NK-92 (cell line): ENCODE measurements around the gene CARHSP1.
"Not testable (repeated sequence)": the region's sequence is repeated elsewhere in the genome, so short reads cannot be mapped to it uniquely, and the experiment has no call there.

Source experiments
- DNase-seq: peaks from one replicate; lab custom pipeline; 2025; ENCODE audit not compliant: unreplicated experiment; lab: John Stamatoyannopoulos, UW

CARHSP1 gene

DNA sequence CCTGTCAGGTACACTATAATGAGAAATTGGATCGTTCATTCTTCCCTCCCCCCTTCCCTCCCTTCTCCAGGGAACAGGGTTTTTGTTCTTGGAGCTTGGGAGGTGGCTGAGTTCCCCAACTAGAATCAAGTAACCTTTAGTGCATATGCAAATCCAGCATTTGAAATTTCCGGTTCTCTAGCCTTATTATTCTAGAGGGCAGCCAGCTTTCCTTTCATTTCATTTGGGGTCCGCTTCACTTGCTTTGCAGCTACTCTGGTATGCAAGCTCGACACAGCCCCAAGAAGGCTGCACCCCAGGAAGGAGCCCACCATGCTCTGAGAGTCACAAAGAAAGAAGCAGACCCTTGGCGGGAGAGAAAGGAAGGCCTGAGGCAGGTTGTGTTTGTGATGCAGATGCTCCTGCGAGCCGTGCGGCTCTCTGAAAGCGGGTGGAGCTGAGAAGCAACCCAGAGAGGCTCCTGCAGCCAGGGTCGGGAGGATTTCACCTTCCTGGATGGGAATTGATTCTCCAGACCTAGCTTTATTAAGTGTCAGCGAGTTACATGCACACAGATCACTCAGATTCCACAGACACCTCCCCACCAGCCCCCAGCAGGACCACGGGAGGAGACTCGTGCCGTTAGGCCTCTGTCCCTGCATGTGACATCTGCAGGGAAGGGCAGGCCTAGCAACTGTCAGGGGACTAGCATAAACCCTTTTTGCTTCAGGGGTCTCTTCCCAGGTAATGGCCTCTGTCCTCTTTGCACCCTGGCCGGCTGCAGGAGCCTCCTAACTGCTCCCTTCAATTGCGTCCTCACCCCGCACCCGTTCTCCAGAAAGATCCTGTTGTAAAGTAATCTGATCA, 36.7 kb downstream of the CARHSP1 start:
- DNase-seq = no peak

DNA sequence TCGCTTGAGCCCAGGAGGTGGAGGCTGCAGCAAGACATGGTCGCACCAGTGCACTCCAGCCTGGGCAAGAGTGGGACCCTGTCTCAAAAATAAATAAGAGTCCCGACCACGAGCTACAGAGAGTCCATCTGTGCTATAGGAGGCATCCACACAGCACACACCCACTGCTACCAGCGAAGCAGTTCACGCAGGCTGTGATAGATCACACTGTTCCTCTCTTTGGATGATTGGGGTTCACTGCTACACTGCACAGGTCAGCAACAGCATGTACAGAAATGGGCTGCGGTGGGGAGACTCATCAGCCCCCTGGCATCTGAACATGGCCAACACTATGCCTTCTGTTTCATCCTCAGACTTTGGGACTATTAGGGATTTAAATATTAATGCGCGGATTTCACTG, 37.4 kb downstream of the CARHSP1 start:
- no peak for DNase-seq

DNA sequence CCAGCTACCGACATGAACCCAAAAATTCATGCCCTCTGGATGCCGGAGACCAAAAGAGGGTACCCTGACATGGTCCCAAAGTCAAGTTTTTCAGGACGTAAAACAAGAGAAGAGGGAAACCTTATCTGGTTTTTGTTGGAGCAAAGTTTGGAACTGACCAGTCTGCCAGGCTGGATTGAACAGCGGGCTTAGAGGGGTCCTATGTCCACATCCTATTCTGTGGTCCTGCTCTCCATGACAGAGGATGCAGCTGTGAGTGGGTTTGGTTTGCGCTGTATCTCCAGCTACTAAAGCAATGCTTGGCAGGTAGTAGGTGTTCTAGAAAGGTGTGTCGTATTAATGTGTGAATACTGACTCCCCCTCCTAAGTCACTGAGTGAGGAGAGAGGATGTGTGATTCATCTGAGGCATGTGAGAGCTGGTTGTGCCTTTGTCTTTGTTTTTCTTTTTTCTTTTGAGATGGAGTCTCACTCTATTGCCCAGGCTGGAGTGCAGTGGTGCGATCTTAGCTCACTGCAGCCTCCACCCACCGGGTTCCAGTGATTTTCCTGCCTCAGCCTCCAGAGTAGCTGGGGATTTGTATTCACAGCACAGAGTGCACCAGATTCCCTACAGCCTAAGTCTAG, 40.2 kb downstream of the CARHSP1 start:
- no peak for DNase-seq

DNA sequence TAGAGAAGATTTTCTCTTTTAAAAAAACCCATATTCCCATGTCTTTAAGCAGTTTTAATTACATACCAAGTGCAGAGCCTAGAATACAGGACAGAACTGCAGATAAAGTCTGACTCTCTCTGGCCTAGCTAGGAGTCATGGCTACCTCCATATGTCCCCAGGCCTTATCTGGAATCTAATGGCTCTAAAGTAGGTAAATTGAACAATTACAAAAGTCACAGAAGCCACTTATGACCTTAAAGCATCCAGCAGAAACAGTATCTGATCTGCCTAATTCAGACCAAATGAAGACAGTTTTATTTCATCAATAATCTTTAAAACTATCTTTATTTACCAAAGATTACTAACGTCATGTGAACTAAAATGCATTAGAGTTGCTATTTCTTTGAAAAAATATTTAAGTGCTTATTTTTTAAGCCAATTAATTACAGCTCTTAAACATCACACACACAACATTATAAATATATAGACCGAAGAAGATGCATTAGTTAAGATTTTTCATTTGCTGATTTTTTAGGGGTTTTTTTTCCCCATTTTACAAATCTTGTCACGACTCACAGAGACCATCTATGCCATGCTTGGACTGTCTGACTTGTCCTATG, 42.4 kb downstream of the CARHSP1 start:
- DNase-seq = no peak

DNA sequence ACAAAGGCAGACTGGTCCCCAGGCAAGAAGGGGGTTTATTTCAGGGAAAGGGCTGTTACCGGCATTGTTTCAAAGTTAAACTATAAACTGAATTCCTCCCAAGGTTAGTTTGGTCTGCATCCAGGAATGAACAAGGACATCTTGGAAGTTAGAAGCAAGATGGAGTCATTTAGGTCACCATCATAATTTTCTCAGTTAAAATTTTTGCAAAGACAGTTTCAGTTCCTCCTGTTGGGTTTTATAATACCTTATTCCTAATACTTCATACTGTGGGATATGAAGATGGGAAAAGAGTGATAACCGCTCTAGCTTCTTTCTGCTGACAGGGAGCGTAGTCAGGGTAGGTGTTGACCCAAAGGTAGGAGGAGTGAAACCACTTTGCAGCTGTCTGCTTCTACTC, 46.4 kb downstream of the CARHSP1 start:
- DNase-seq = no peak

DNA sequence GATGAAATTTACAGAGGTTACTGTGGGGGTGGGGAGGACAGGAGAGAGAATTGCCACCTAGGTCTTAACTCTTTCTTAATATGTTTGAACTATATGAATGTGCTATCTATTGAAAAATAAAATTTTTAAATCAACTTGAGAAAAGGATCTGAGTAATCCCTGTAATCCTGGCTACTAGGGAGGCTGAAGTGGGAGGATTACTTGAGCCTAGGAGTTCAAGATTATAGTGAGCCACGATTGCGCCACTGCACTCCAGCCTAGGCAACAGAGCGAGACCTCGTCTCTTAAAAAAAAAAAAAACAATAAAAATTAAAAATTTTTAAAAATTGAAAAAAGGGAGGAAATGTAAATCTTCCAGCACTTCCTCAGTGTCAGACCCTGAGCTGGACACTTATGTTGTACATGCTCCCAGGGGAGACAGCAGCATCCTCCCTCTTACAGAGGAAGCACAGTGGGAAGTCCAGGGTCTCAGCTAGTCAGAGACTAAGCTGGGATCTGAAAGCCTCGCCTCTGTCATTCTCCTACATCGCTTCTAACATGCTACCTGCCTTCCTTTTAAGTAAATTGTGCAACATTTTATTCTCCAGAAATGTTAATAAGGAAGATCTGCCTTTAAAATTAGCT, 49.3 kb downstream of the CARHSP1 start:
- no peak for DNase-seq

DNA sequence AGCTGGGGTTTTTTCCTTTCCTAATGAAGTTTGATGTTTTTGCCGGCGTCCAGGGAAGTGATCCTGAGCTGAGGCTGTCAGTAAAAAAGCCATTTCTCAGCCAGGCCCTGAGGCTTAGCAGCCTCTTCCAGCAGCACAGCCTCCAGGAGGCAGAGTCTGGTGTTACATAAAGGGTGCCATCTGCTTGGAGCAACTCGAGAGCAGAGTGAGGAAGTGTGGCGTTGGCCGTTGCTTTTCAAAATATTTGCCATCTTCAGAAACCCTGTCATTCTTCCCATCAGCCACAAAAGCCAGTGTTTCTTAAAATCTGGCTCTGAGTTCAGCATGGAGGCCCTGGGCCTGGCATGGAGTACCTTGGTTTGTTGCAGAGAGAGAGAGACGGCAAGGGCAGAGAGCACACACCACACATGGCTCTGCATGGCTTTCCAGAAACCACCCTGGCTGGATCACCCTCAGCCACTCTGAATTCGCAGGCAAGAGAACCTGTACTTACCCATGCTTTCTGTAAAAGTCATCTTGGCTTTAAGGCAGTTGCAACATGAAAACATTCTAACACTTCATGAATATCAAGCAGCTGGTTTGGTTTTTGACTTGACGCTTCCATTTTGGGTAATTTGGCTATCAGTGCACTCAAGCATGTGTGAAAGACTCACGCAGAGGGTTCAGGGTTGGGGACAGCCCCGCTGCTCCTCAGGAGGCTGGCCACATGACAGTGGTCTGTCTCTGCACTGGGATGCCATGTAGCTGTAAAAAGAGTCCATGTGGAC, 50.1 kb downstream of the CARHSP1 start:
- DNase-seq = no peak

DNA sequence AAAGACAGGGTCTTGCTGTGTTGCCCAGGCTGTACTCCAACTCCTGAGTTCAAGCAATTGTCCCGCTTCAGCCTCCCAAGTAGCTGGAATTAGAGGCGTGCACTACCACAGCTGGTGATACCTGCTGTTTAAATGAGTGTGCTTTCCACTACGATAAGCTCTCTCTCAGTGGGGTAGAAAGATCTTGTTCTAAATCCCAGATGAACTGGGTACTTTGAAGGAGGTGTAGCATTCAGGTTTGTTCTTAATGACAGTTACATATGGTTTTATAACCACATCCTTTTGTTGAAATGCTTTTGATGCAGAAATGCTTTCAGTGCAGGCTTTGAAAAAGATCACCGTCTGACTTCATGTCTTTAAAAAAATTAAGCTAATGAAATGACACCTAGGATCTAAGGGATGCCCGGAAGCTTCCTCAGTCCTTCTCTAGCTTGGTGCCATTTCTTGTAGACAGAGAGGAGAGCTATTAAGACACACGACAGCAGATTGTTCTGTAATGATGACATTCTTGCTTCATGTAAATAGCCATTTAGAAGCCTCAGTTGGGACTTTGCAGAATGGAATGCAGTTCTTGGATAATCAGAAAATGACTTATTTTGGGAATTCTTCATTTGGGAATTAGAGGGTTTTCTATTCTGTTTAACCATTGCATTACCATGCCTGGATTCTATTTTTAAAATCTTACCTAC, 51.7 kb downstream of the CARHSP1 start:
- no peak for DNase-seq

DNA sequence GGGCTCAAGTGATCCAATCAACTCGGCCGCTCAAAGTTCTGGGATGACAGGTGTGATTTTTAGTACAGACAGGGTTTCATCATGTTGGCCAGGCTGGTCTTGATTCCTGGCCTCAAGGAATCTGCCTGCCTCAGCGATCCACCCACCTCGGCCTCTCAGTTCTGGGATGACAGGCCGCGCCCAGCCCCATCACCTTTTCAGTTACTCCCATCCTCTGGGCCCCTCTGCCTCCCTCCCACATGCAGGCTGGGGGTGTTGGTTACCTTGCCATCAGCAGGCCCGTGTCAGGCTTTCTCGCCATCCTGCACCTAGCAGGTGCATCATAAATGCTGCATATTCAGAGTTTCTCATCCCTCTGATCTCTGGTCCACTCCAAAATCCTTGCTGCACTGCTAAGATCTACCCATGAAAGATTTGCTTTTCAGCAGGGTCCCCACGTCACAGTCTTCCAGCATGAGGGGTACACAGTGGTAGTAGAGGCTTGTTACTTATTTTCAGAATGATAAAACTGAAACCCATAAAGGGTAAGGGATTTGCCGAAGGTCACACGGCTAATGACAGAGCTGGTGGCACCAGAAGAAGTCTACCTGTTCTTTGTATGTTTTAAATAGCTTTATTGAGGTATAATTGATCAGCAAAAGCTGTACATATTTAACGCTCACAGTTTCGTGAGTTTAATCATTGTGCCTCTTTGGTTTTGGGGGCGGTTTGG, 54.6 kb downstream of the CARHSP1 start:
- DNase-seq = no peak

DNA sequence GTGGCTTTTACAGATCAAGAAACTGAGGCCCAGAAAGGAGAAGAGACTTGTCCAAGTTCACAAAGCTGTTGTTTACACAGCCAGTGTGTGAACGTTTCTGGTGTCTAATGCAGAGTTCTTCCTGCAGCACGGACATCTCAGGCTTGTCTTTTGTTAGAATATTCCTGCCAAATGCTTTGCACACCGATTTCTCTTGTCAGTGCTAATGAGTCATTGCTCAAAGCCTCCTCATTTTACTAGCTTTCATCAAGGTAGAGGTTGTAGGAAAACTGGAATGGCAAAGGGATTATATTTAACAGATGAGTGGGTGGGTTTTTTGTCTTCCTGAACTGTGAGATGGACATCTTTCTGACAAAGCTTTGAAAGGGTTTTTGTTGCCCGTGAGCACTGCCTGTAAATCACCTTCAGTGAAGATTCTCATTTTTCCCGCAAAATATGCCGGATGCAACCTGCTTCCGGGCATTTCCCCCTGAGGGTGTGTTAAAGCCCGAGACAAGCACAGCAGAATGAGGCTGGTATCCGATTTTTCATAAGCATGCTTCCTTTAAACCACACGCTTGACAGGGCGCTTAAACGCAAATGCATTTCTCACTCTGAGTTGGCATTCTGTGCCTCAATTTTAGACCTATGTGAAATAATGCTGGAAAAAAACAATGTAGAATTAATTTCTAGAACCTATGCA, 56.5 kb downstream of the CARHSP1 start:
- DNase-seq = no peak

DNA sequence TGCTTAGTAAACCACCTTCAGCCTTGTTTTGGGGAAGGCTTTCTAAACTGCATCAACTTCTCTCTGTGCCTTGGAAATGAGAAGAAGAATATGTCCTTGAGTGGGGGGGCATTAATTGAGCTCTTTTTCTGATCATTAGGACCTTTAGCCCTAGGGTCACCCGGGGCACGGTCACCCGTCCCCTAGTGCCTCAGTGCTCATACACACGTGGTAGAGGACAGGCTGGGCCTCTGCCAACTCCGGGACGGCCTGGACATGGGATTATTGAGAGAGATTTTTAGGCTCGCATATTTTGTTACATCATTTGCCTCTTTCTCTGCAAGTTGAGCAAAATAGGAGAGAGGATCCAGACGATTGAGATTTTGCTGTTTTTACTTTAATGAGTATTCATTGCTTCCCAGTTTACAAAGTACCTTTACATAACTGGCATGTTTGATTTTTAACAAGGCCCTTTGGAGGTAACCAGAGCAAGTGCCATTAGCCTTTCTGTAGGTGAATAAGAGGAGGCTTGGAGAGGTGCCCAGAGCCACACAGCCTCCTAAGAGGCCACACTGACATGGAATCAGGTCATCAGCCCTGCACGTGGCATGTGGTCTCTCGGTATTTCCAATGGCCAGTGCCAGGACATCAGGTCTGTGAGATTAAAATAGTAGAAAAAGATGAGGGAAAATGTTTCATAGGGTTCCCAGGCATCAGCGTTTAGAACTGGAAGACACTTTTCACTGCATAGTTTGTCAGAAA, 60.0 kb downstream of the CARHSP1 start:
- no peak for DNase-seq

DNA sequence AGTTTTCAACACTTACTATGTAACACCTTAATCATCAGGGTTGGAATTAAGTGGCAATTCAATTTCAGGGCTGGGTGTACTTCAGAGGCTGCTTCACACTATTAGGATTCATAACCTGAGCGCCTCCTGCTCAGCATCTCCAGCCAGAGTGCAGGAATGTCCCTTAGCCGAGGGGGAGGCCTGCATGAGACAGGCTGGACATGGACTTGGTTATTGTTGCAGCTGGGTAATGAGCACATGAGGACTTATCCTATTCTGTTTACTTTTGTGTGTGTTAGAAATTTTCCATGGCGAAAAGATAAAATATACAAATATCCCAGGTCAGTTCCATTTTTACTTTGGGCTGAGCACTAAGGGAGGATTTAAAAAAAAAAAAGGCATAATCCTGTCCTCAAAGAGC, 60.8 kb downstream of the CARHSP1 start:
- DNase-seq = no peak

DNA sequence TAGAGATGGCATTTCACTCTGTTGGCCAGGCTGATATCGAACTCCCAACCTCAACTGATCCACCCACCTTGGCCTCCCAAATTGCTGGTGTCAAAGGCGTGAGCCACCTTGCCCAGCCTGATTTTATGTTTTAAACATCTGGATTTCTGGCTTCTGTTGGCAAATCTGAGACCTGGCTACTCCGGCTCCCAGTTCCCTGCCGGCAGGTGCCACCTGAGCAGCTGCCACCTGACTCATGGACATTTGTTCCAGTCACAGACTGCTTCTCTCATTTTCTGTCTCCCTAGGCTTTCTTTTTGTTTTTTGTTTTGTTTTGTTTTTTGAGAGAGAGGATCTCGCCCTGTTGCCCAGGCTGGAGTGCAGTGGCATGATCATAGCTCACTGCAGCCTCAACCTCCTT, 61.6 kb downstream of the CARHSP1 start:
- DNase-seq = no peak

DNA sequence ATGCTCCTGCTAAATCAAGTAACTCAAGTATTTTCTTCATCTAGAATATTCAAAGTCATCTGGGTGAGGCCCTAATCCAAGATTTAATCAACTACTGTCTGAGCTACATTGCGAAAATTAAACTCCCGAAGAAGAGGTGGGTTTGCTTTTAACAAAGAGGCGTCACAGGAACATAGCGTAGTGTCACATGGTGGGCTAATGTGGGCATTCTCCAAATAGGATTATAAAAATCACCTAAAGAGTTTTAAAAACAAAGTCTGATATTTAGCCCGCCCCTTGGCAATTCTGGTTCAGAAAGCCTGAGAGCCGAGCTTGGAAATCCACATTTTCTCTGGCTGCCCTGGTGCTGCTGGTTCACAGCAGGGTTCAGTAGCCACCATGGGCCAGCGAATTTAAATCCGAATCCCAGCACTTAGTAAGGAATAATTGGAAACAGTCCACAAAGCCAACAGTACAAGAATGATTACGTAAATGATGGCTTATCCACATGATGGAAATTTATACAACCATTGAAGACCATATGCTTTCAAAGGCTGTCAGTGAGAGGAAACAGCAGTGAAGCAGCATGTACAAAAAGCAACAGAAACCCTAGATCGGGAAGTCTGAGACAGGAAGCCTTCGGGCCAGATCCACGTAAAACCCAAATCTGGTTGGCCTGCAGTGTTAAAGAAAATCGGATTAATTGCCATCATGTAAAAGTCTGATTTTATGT, 62.4 kb downstream of the CARHSP1 start:
- DNase-seq = no peak

DNA sequence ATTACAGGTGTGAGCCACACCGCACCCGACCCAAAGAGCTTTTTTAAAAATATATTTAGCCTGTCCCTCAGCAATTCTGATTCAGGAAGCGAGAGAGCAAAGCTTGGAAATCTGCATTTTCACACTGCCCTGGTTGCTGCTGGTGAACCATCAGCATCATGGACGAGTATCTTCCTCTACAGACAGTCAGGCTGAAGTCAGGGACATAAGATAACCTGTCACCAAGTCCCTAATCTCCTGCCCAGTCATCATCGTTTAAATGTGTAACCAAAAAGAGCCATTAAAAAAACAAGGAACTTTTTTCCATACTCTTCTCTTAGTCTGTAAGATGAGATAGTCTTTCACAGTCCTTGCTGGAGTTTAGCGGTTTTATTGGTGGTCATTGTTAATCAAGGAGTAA, 64.5 kb downstream of the CARHSP1 start:
- no peak for DNase-seq

DNA sequence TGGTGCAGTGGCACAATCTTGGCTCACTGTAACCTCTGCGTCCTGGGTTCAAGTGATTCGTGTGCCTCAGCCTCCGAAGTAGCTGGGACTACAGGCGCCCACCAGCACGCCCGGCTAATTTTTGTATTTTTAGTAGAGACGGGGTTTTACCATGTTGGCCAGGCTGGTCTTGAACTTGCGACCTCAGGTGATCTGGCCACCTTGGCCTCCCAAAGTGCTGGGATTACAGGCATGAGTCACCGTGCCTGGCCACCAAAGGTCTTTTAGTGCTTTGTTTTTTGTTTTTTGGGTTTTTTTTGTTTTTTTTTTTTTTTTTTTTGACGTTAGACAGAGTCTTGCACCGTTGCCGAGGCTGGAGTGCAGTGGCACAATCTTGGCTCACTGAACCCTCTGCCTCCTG, 65.1 kb downstream of the CARHSP1 start:
- not testable (repeated sequence) for DNase-seq
